Neural cell (in vitro differentiated cells): Measurements from ENCODE around the gene SCARB1. TPM values are rescaled to one million over a fixed set of nuclear protein-coding genes. Genes with fewer than 3 reads are reported as not detected.

Experiments used
- H2AFZ ChIP-seq: fragments of 200-600, 300-800 bp; sonication (generic), shearing (Covaris generic); 2 replicates; pipeline ENCODE4 v1.6.0; 2014; ENCODE audit warnings: low read depth, mild to moderate bottlenecking, antibody characterized with exemption, low read length, moderate library complexity
- H3F3A ChIP-seq: fragments of 200-600 bp; shearing (Covaris generic); 2 replicates; pipeline ENCODE4 v1.6.1; 2016; ENCODE audit warnings: mild to moderate bottlenecking, moderate library complexity, mixed read lengths, antibody characterized with exemption, low read length; ENCODE audit not compliant: insufficient read depth, poor library complexity, severe bottlenecking
- H3K27ac ChIP-seq: fragments of 200-600, 300-800 bp; sonication (generic), shearing (Covaris generic); 2 replicates; pipeline ENCODE4 v1.5.1; 2014; ENCODE audit warnings: mild to moderate bottlenecking, low read length, moderate library complexity
- H3K27me3 ChIP-seq: fragments of 300-800, 200-600 bp; sonication (generic), shearing (Covaris generic); 2 replicates; pipeline ENCODE4 v1.6.0; 2014; ENCODE audit warnings: mild to moderate bottlenecking, low read depth, low read length, moderate library complexity; ENCODE audit not compliant: insufficient read depth
- H3K36me3 ChIP-seq: fragments of 300-800, 200-600 bp; sonication (generic), shearing (Covaris generic); 2 replicates; pipeline ENCODE4 v1.5.1; 2014; ENCODE audit warnings: mild to moderate bottlenecking, antibody characterized with exemption, low read length, moderate library complexity; ENCODE audit not compliant: insufficient read depth
- H3K4me2 ChIP-seq: fragments of 300-800, 200-600 bp; sonication (generic), shearing (Covaris generic); 2 replicates; pipeline ENCODE4 v1.6.0; 2014; ENCODE audit warnings: mild to moderate bottlenecking, low read length
- H3K4me3 ChIP-seq: fragments of 300-800, 200-600 bp; sonication (generic), shearing (Covaris generic); 2 replicates; pipeline ENCODE4 v1.5.1; 2014; ENCODE audit warnings: mild to moderate bottlenecking, low read length, moderate library complexity
- H3K79me2 ChIP-seq: fragments of 200-600 bp; shearing (Covaris generic); replicated peaks from 2 replicates; pipeline ENCODE4 v1.6.0; 2014; ENCODE audit warnings: mild to moderate bottlenecking, low read length, moderate library complexity; ENCODE audit not compliant: insufficient read depth
- H3K9ac ChIP-seq: fragments of 300-800, 200-600 bp; sonication (generic), shearing (Covaris generic); 2 replicates; pipeline ENCODE4 v1.6.1; 2016; ENCODE audit warnings: mild to moderate bottlenecking, low read length, mixed read lengths
- H3K9me2 ChIP-seq: fragments of 200-600 bp; shearing (Covaris generic); 2 replicates; pipeline ENCODE4 v1.6.1; 2016; ENCODE audit warnings: mild to moderate bottlenecking, low read length, mixed read lengths; ENCODE audit not compliant: insufficient read depth
- H3K9me3 ChIP-seq: fragments of 200-600, 300-800 bp; sonication (generic), shearing (Covaris generic); 2 replicates; pipeline ENCODE4 v1.6.1; 2016; ENCODE audit warnings: mild to moderate bottlenecking, mixed run types, low read length, moderate library complexity, mixed read lengths
- H4K20me1 ChIP-seq: fragments of 200-600 bp; shearing (Covaris generic); 2 replicates; pipeline ENCODE4 v1.6.1; 2016; ENCODE audit warnings: mild to moderate bottlenecking, mixed run types; ENCODE audit not compliant: insufficient read depth
- CTCF ChIP-seq: fragments of 450-650 bp; IDR thresholded peaks from 2 replicates; pipeline ENCODE4 v1.5.1; 2014; ENCODE audit warnings: antibody characterized with exemption, mild to moderate bottlenecking, moderate library complexity; ENCODE audit not compliant: poor library complexity, severe bottlenecking
- EP300 ChIP-seq: fragments of 450-650 bp; conservative IDR thresholded peaks from 2 replicates; pipeline ENCODE4 v1.6.1; 2014; ENCODE audit warnings: antibody characterized with exemption, mild to moderate bottlenecking, moderate library complexity; ENCODE audit not compliant: poor library complexity, severe bottlenecking
- EZH2 ChIP-seq: fragments of 200-600, 300-800 bp; shearing (Covaris generic), sonication (generic); IDR thresholded peaks from 2 replicates; pipeline ENCODE4 v1.6.1; 2014; ENCODE audit warnings: antibody characterized with exemption, low read length, borderline replicate concordance, mild to moderate bottlenecking; ENCODE audit not compliant: insufficient read depth, poor library complexity, severe bottlenecking
- MXI1 ChIP-seq: fragments of 450-650 bp; conservative IDR thresholded peaks from 2 replicates; pipeline ENCODE4 v1.6.1; 2014; ENCODE audit warnings: antibody characterized with exemption, mild to moderate bottlenecking; ENCODE audit not compliant: poor library complexity, severe bottlenecking
- POLR2AphosphoS5 ChIP-seq: IDR thresholded peaks from 2 replicates; pipeline ENCODE4 v1.6.1; 2012
- RAD21 ChIP-seq: fragments of 450-650 bp; conservative IDR thresholded peaks from 2 replicates; pipeline ENCODE4 v1.6.1; 2014; ENCODE audit warnings: antibody characterized with exemption, mild to moderate bottlenecking, moderate library complexity
- REST ChIP-seq: IDR thresholded peaks from 2 replicates; pipeline ENCODE4 v1.6.1; 2012; ENCODE audit warnings: borderline replicate concordance
- SMC3 ChIP-seq: fragments of 450-650 bp; conservative IDR thresholded peaks from 2 replicates; pipeline ENCODE4 v1.6.1; 2014; ENCODE audit warnings: antibody characterized with exemption, mild to moderate bottlenecking, moderate library complexity; ENCODE audit not compliant: poor library complexity
- TAF1 ChIP-seq: IDR thresholded peaks from 2 replicates; pipeline ENCODE4 v1.6.1; 2012; ENCODE audit warnings: low read depth
- polyA plus RNA-seq: library from polyadenylated mRNA; depleted of rRNA; stranded (reverse); fragments of >200 nt; gene quantifications from 2 replicates; pipeline ENCODE4 v1.2.3, GENCODE V29; 2014

Gene SCARB1
- polyA plus RNA-seq, 1 donor from 2014 or later, result 5.8 TPM

- Histone ChIP-seq H3K4me3 (no peak overlapping the region), H3K36me3 (no peaks in the 10 kb centered on the region), H2AFZ (no peak overlapping the region), H3K4me2 (no peak overlapping the region), H3K9ac (no peak overlapping the region), H3K27ac (no peak overlapping the region), H3K9me2 (no peaks in the 10 kb centered on the region), H3F3A (no peaks in the 10 kb centered on the region), H3K27me3 (no peaks in the 10 kb centered on the region), H3K9me3 (no peaks in the 10 kb centered on the region), H3K79me2 (no peaks in the 10 kb centered on the region), H4K20me1 (no peaks in the 10 kb centered on the region)
- TF ChIP-seq POLR2AphosphoS5 (no peak), TAF1 (no peak), SMC3 (no peak), REST (no peak), RAD21 (no peak), EZH2 (no peak), EP300 (no peak), CTCF (no peak)
These were observed 32.8 kb upstream of the SCARB1 start for GRCh38 chr12:124896461-124896860.

- H3K36me3 ChIP-seq, result no peaks in the 10 kb centered on the region
- no peak overlapping the region for H3K4me2 ChIP-seq
- H3K79me2 ChIP-seq, result no peaks in the 10 kb centered on the region
- no peak overlapping the region for H2AFZ ChIP-seq
- no peaks in the 10 kb centered on the region for H3K9me2 ChIP-seq
- no peak overlapping the region for H3K27ac ChIP-seq
- H3K4me3 ChIP-seq, result no peak overlapping the region
- H3K9ac ChIP-seq, result no peak overlapping the region
- H4K20me1 ChIP-seq, result no peaks in the 10 kb centered on the region
- TF ChIP-seq SMC3, result no peak
- TF ChIP-seq MXI1, result no peak
- no peak for TF ChIP-seq TAF1
- TF ChIP-seq CTCF, result no peak
- no peaks in the 10 kb centered on the region for H3K27me3 ChIP-seq
- no peaks in the 10 kb centered on the region for H3F3A ChIP-seq
- H3K9me3 ChIP-seq, result no peaks in the 10 kb centered on the region
These were observed 30.3 kb upstream of the SCARB1 start for GRCh38 chr12:124893792-124894516.
